Stimulated activated CD8-positive, alpha-beta memory T cell treated with anti-CD3 and anti-CD28 coated beads, Interleukin-12 subunit alpha, Interleukin-12 subunit beta, amount 100 ng/mL, for 4 hours (primary cell): ENCODE results near the gene MRPL24.

Experiments used
- DNase-seq: peaks from one replicate; pipeline ENCODE4 v3.0.0-alpha.2; 2020; ENCODE audit warnings: low read depth

The MRPL24 gene

GRCh38 chr1:156743367-156744302, 2.7 kb upstream of the MRPL24 start:
- DNase-seq: no peak

DNA sequence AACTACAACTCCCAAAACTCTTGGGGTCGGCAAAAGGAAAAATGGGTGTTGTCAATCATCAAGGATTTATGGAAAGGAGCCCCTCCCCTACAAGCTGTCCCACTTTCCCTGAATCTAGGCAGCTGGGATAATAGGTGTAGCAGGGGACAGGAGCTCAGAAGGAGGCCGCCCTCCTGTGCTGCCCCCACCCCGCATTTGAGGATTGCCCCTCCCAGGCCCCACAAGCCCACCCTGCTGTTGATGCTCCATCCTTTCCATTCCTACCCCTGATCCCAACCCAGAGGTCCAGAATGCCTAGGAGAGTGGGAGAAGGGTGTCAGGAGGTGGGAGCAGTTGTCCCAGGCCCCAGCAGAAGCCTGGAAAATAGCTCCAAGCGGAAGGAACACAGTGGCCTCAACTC, 1.9 kb upstream of the MRPL24 start:
- no peak for DNase-seq

DNA sequence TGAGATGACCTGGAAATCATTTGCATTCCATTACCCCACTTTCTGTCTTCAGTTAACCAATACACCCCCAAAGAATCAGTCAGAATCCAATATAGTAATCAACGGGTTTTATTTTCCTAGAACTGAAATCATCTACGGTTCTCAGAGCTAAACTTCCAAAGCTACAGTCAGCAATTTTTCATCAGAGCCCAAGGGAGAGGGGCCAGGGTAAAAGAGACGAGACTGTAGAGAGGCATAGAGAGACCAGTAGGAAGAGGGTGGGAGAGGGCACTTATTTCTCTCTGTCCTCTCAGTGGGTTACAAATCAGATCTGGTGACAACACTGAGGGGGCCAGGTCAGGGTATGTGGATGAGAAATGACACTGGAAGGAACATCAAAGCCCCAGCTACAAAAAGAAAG, 1.1 kb upstream of the MRPL24 start:
- no peak for DNase-seq

- DNase-seq: no peak
Observed at GRCh38 chr1:156741481-156741983, 644 bp upstream of the MRPL24 start.

DNA sequence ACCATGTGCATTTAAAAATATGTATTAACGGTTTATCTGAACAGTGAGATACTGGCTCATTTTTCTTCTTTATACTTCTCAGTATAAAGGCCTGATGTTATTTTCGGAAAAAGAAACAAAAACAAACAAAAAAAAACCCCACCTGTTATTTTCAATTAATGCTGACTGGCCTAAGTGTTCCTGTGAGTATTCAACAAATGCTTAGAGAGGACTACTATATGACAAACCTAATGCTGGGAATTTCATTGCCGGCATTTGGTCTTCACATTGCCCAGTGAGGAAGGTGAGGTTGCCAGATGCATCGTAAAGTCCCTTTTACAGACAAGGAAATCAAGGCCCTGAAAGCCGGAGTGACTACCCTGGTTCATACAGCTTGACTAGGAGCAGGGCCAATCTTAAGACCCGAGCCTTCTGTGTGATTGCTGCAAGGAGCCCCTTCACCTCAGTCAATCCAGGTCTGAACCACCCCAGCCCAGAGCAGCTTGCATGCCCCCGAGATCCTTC, 599 bp downstream of the MRPL24 start:
- no peak for DNase-seq

DNA sequence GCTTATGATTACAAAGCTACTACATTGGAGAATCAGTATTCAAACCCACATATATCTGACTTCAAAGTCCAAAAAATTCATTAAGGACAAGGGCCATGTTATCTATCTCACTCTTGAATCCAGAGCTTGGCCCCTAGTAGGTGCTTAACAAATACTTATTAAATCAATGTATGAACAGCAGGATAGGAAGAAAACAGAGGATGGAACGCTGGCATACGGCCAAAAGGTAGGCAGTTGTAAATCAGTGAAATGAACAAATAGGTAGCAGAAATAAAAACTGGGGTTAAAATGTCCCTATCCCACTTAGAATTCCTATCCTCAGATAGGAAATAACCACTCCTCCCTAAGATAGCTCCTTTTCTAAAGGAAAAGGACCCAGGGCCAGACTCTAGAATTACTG, 2.0 kb downstream of the MRPL24 start:
- DNase-seq: no peak

DNA sequence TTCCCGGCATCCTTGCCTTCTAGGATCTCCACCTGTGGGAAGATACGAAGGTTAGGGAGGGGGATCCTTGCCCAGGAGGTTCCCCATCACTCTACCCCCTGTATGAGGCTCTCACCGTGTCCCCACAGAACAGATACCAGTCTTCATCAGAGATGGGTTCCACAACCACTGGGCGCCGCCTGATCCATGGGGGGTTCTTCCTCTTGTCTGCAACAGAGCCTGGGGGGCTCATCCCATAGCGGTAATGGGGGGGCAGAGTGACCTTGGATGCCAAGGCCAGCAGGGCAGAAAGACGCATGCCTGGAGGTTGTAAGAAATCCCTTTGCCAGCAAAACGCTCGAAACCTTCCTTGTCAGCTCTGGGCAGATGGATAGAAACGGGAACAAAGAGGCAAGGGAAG, 2.5 kb downstream of the MRPL24 start:
- no peak for DNase-seq

DNA sequence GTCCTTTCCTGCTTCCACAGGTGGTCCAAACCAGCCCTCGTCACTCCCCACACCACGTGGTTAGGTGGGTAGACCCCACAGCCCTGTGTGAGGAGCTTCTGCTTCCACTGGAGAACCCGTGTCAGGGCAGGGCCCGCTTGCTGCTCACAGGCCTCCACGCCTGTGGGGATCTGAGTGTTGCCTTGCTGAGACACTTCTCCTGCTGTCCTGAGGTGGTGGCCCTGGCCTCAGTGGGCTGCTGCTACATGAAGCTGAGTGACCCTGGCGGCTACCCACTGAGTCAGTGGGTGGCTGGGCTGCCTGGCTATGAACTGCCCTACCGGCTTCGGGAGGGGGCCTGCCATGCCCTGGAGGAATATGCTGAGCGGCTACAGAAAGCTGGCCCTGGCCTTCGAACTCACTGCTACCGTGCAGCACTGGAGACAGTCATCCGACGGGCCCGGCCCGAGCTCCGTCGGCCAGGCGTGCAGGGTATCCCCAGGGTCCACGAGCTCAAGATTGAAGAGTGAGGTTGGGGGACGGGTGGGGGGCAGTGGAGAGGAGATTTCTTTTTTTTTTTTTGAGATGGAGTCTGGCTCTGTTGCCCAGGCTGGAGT, 6.8 kb downstream of the MRPL24 start:
- DNase-seq: no peak

DNA sequence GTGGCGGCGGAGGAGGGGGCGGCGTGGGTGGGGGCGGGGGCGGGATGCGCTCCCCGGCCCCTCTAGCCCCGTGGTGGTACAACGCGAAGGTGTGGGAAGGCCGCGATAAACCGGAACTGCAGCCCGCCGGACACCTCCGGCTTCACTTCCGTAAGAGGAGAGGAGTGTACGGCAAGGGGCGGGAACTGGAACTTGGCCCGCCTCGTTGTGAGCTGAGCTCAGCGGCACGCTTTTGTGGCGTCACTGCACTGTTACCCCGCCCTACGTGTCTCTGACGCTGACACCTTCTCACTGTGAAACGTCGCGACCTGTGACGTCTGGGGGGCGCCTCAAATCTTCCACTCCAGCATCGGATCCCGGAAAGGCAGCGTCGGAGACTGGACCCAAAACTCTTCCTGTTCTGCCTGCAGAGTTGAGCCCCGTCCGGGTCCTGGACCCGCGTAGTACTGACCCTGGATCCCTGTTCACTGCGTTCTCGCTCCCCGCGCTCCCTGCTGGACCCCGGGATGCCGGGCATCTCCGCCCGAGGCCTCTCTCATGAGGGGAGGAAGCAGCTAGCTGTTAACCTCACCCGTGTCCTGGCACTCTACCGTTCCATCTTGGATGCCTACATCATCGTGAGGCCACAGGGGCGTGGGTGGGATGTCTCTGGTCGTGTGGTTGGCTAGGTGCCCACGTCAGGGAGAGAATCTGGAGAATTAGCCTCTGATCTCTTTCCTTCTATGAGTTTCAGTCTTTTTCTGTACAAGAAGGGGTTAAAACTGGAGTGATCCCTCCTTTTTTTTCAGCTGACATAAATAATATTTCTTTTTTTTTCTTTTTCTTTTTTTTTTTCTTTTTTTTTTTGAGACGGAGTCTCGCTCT, 12.1 kb downstream of the MRPL24 start, which contains the start of gene ISG20L2:
TSS of gene ISG20L2 (minus strand) at position 168 of the 864 bp plus-strand sequence. CDS start 1,114 bp downstream, outside the sequence.
- peak; percentile 88 for DNase-seq

DNA sequence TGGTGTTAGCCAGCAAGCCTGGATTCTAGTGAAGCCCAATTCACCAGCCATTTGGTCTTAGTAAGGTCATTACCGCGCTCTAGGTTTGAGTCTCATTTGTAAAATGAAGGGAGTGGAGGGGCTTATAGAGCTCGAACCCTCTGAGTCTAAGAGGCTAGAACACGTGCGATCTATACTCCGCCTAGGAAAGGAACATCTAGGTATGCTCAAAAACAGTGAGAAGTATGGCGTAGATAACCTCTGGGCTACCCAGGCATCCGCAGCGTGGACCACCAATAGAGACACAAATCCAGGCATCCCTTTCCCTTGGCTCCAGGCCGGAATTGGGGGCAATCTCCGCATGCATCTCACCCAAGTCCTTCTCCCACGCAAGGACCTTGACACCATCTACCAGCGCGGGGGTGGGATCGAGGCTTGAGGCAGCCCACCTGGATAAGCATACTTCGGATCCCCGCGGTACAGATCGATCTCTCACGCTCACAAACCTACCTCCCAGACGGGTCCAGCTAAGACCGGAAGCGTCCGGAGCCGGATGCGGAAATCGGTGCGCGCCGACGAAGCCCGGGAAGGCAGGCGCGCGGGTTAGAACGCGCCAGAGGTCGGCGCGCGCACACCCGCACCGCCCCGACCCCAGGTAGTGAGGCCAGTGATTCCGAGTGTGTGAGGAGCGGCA, 12.8 kb downstream of the MRPL24 start, which contains the start of gene METTL25B:
TSS of gene METTL25B (plus strand) at position 544 of the 673 bp plus-strand sequence. CDS start 636 bp downstream, outside the sequence.
- no peak for DNase-seq

DNA sequence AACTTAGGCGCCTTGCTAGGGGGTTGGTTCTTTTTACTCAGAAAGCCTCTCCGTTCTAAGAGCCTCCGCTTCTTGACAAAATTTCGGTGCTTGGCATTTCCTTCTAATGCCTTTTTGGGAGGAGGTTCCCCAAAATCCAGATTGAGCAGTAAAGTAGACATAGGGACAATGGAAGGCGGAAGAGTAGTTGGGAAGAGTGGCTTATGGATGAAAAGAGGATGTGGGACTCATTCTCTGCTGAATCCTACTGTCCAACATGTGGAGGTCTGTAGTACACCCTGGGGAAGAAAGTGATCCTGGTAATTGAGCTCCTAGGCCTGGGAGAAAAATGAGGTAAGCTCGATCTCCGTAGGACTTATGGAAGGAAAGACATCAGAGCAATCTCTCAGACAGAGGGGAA, 13.4 kb downstream of the MRPL24 start:
- no peak for DNase-seq

GRCh38 chr1:156726549-156727226, 14.2 kb downstream of the MRPL24 start:
- no peak for DNase-seq

DNA sequence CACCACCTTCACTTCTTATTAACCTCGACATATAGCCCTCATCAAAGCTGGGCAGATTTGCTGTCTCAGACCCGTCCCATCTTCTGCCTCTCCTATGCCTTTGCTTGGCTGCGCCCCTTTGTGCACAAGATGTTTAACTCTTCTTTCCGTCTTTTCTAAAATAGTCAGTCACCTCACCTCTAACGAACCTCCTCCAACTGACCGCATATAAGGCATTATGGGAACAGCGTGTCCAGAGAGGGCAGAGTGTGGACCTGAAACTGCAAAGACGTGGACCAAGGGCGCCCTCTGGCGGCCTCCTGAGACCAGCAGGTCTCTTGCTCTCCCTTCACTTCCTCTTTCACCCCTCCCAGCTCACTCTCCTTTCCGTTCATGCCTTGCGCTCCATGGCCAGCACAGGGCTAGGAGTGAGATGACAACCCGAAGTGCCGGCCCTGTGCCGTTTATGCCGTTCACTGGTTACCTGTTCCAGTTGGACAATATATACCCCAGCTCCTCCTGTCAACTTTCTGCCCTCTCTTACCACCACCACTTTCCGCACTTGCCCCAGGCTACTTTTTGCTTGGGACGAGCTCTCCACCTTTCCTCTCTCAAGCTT, 15.1 kb downstream of the MRPL24 start:
- peak; percentile 56 for DNase-seq

- DNase-seq: no peak
Observed at GRCh38 chr1:156721535-156721934, 19.4 kb downstream of the MRPL24 start.

- DNase-seq: no peak
Observed at GRCh38 chr1:156721131-156721530, 19.8 kb downstream of the MRPL24 start.

GRCh38 chr1:156717351-156717750, 23.5 kb downstream of the MRPL24 start:
- DNase-seq: no peak

DNA sequence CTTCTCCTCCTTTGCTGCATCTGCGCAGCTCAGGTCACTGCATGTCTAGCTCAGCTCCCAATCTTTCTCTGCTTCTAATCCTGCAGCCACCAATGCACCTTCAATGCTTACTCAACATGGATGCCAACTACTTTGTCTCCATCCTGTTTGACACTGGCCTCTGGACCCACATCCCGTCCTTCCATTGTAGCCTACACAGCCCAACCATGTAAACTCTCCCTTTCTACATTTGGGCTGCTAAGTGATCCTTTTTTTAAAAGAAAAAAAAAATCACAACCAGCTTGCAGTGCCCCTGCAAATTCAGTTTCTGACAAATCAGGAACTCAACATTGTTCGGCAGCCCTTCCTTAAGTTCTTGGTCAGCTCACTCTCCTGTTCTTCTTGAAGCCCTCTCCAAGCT, 26.1 kb downstream of the MRPL24 start:
- no peak for DNase-seq

GRCh38 chr1:156712626-156713025, 28.3 kb downstream of the MRPL24 start:
- no peak for DNase-seq

DNA sequence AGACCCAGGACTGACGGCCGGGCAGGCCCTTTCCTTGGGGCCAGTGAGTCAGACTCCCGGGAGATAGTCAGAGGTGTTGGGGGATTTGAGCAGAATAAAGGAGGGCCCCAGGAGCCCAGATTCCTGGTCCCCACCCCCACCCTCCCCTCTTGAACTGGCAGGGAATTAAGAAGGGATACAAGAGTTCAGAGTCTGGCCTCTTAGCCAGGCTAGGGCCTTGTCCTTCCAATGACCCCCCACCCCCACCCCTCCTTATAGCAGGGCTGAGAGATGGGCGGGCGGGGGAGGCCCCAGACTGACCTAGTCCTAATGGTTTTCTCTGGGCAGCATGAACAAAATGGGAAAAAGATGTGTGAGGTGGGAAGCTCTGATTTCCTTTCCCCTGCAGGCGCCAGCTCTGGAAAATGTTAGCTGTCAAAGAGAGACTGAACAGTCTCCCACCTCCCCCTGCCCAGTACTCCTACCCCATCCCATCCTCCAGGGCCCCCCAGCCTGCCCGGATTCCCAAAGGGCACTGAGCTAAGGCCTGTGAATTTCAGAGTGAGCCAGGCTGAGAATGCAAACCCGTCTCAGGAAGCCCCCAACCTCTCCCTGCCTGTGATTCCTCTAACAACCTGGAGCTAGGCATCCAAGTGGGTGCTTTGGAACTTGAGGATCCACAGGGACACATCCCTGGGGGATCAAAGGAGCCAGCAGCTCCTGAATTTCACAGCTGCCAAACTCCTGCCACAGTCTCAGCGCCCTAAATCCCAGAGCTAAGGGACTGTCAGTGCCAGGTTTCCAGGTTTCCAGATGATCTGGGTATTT, 29.7 kb downstream of the MRPL24 start:
- DNase-seq: no peak
